SK-N-SH (cell line): Measurements from ENCODE around the gene COL24A1. TPM values are rescaled to one million over a fixed set of nuclear protein-coding genes. Genes with fewer than 3 reads are reported as not detected.

ENCODE experiments used
- CTCF ChIA-PET: fragments of 300-600, 350-600 bp; formaldehyde crosslinking; extraction: SDS; loops from one replicate; lab custom pipeline; 2021; lab: Yijun Ruan, JAX
- POLR2A ChIA-PET: fragments of 350-600 bp; sonication (Branson Sonifier 250); formaldehyde crosslinking; extraction: SDS; loops from one replicate; lab custom pipeline; 2020; ENCODE audit warnings: antibody characterized with exemption, inconsistent platforms; lab: Yijun Ruan, JAX
- DNase-seq: peaks from one replicate; pipeline ENCODE4 v3.0.0; 2012
- H2AFZ ChIP-seq: fragments of 200-600 bp; sonication (generic); 2 replicates; pipeline ENCODE4 v1.8.1; 2016; ENCODE audit warnings: antibody characterized with exemption, mild to moderate bottlenecking, low read depth
- H3F3A ChIP-seq: fragments of 200-600 bp; sonication (generic); replicated peaks from 2 replicates; pipeline ENCODE3; 2016; ENCODE audit warnings: antibody characterized with exemption, mild to moderate bottlenecking; ENCODE audit not compliant: insufficient read depth
- H3K27ac ChIP-seq, 2 experiments: fragments of 200-500 bp in 1 of 2; fragments of 200-600 bp in 1 of 2; sonication (Bioruptor generic) in 1 of 2; sonication (generic), shearing (Covaris generic) in 1 of 2; 2 replicates each; pipeline versions ENCODE4 v1.5.1 to v1.6.1; 2014 to 2016; ENCODE audit warnings: low read depth in 2 of 2, inconsistent platforms in 1 of 2, low read length in 1 of 2, mild to moderate bottlenecking in 1 of 2, mixed read lengths in 1 of 2
- H3K27me3 ChIP-seq: fragments of 200-600 bp; sonication (generic), shearing (Covaris generic); 2 replicates; pipeline ENCODE4 v1.6.1; 2016; ENCODE audit warnings: mixed run types; ENCODE audit not compliant: insufficient read depth
- H3K36me3 ChIP-seq, 2 experiments: fragments of 200-500 bp in 1 of 2; fragments of 200-600 bp in 1 of 2; sonication (Bioruptor generic) in 1 of 2; sonication (generic) in 1 of 2; replicated peaks in 1 of 2; 2 replicates each; pipeline versions ENCODE3 to v1.5.1; 2014 to 2016; ENCODE audit warnings: low read length in 1 of 2, mild to moderate bottlenecking in 1 of 2; ENCODE audit not compliant: insufficient read depth in 2 of 2, control insufficient read depth in 1 of 2
- H3K4me1 ChIP-seq, 2 experiments: fragments of 200-500 bp in 1 of 2; fragments of 200-600 bp in 1 of 2; sonication (Bioruptor generic) in 1 of 2; sonication (generic), shearing (Covaris generic) in 1 of 2; 2 replicates each; pipeline versions ENCODE4 v1.5.1 to v1.6.1; 2014 to 2016; ENCODE audit warnings: low read depth in 1 of 2, low read length in 1 of 2, mixed run types in 1 of 2; ENCODE audit not compliant: insufficient read depth in 2 of 2, control insufficient read depth in 1 of 2
- H3K4me2 ChIP-seq: fragments of 200-600 bp; sonication (generic), shearing (Covaris generic); 2 replicates; pipeline ENCODE4 v1.6.1; 2017; ENCODE audit warnings: mixed run types
- H3K4me3 ChIP-seq, 2 experiments: fragments of 200-500 bp in 1 of 2; fragments of 200-600 bp in 1 of 2; sonication (Bioruptor generic) in 1 of 2; sonication (generic), shearing (Covaris generic) in 1 of 2; 2 replicates each; pipeline versions ENCODE4 v1.5.1 to v1.8.1; 2014 to 2016; ENCODE audit warnings: low read depth in 2 of 2, inconsistent platforms in 1 of 2, low read length in 1 of 2, mild to moderate bottlenecking in 1 of 2, mixed read lengths in 1 of 2, moderate library complexity in 1 of 2
- H3K79me2 ChIP-seq: fragments of 200-600 bp; sonication (generic); 2 replicates; pipeline ENCODE4 v1.8.1; 2017; ENCODE audit warnings: mild to moderate bottlenecking; ENCODE audit not compliant: insufficient read depth
- H3K9ac ChIP-seq: fragments of 200-600 bp; sonication (generic); 2 replicates; pipeline ENCODE4 v1.6.1; 2017; ENCODE audit warnings: mixed run types
- H3K9me2 ChIP-seq: fragments of 200-600 bp; sonication (generic); 2 replicates; pipeline ENCODE4 v1.6.1; 2017; ENCODE audit warnings: mixed run types
- H3K9me3 ChIP-seq: fragments of 200-600 bp; sonication (generic); 2 replicates; pipeline ENCODE4 v1.6.1; 2017; ENCODE audit warnings: mixed run types, mild to moderate bottlenecking, moderate library complexity
- H4K20me1 ChIP-seq: fragments of 200-600 bp; sonication (generic); 2 replicates; pipeline ENCODE4 v1.6.1; 2017; ENCODE audit warnings: mild to moderate bottlenecking, mixed run types; ENCODE audit not compliant: insufficient read depth
- CHD2 ChIP-seq: fragments of 150-350 bp; IDR thresholded peaks from 2 replicates; pipeline ENCODE4 v1.6.1; 2018; ENCODE audit warnings: low read length; ENCODE audit not compliant: partially characterized antibody
- EP300 ChIP-seq, 2 experiments: IDR thresholded peaks; 2 replicates each; pipeline versions ENCODE4 v1.4.0 to v1.6.1; 2012; ENCODE audit warnings: borderline replicate concordance in 1 of 2, low read depth in 1 of 2, low read length in 1 of 2
- EZH2phosphoT487 ChIP-seq: fragments of 200-600 bp; sonication (generic); IDR thresholded peaks from 2 replicates; pipeline ENCODE4 v1.6.1; 2017; ENCODE audit warnings: low read depth, mixed run types, mild to moderate bottlenecking, antibody characterized with exemption, moderate library complexity, borderline replicate concordance
- FOXJ3 ChIP-seq: sonication (generic); formaldehyde crosslinking; IDR thresholded peaks from 2 replicates; pipeline ENCODE4 v1.5.1; 2020; ENCODE audit warnings: mild to moderate bottlenecking, missing genetic modification reagents
- GABPA ChIP-seq: IDR thresholded peaks from 2 replicates; pipeline ENCODE4 v1.4.0; 2012; ENCODE audit warnings: low read depth, mild to moderate bottlenecking
- GATA2 ChIP-seq: sonication (generic); formaldehyde crosslinking; IDR thresholded peaks from 2 replicates; pipeline ENCODE4 v1.5.0; 2020; ENCODE audit warnings: mild to moderate bottlenecking, missing genetic modification reagents
- MXI1 ChIP-seq: IDR thresholded peaks from 2 replicates; pipeline ENCODE4 v1.6.1; 2012; ENCODE audit warnings: mild to moderate bottlenecking, low read depth, low read length, improper control_type of control experiment
- NFIC ChIP-seq: IDR thresholded peaks from 2 replicates; pipeline ENCODE4 v1.4.0; 2012; ENCODE audit warnings: borderline replicate concordance
- POLR2AphosphoS5 ChIP-seq: IDR thresholded peaks from 2 replicates; pipeline ENCODE4 v1.6.1; 2012; ENCODE audit warnings: low read depth, low read length
- RAD21 ChIP-seq: IDR thresholded peaks from 2 replicates; pipeline ENCODE4 v1.6.1; 2012; ENCODE audit warnings: mild to moderate bottlenecking, low read length
- RCOR1 ChIP-seq: fragments of 150-350 bp; IDR thresholded peaks from 2 replicates; pipeline ENCODE4 v1.6.1; 2017; ENCODE audit warnings: antibody characterized with exemption, low read length
- REST ChIP-seq: IDR thresholded peaks from 2 replicates; pipeline ENCODE4 v1.6.1; 2012; ENCODE audit warnings: mild to moderate bottlenecking, low read depth, low read length, moderate library complexity
- SMC3 ChIP-seq: IDR thresholded peaks from 2 replicates; pipeline ENCODE4 v1.6.1; 2012; ENCODE audit warnings: low read depth, low read length, improper control_type of control experiment
- USF2 ChIP-seq: fragments of 150-350 bp; IDR thresholded peaks from 2 replicates; pipeline ENCODE4 v1.6.1; 2017; ENCODE audit warnings: antibody characterized with exemption, low read length, low read depth, borderline replicate concordance
- polyA plus RNA-seq, 3 experiments: library from polyadenylated mRNA; depleted of rRNA; stranded (reverse); fragments of >200 nt; gene quantifications; 2 replicates each; pipeline ENCODE4 v1.2.3, GENCODE V29; 2012

The COL24A1 gene
- polyA plus RNA-seq, 1 of the 3 experiments (the other 2 are of a cell fraction): not detected

- TF ChIP-seq USF2: no peak
- no peak for TF ChIP-seq SMC3
- TF ChIP-seq CHD2: no peak
These were observed 70.7 kb downstream of the COL24A1 start (continued) for GRCh38 chr1:86085741-86086409.

GRCh38 chr1:86084998-86085397, 71.6 kb downstream of the COL24A1 start:
- Histone ChIP-seq H3K9me2 (no peaks in the 10 kb centered on the region), H2AFZ (no peak overlapping the region), H3K9ac (no peak overlapping the region), H3K4me2 (no peak overlapping the region), H3K36me3 (no peaks in the 10 kb centered on the region), H4K20me1 (no peaks in the 10 kb centered on the region), H3K27ac (no peak overlapping the region), H3F3A (no peaks in the 10 kb centered on the region), H3K27me3 (no peaks in the 10 kb centered on the region), H3K4me1 (peaks cover 0 to 2% of the 10 kb centered on the region in 2 experiments; a peak in 1 of 4 replicates), H3K79me2 (no peaks in the 10 kb centered on the region), H3K9me3 (no peaks in the 10 kb centered on the region), H3K4me3 (no peak overlapping the region)
- no peak for TF ChIP-seq GATA2 (CRISPR knock-in tag)
- no peak for TF ChIP-seq GABPA
- no peak for TF ChIP-seq SMC3
- no peak for TF ChIP-seq MXI1
- TF ChIP-seq REST: no peak
- TF ChIP-seq FOXJ3 (CRISPR knock-in tag): no peak
- no peak for TF ChIP-seq NFIC
- TF ChIP-seq POLR2AphosphoS5: no peak
- TF ChIP-seq EP300 (IDR thresholded peaks at IDR 0.05; ENCODE audit: borderline replicate concordance in 1 of 2, low read depth in 1 of 2, low read length in 1 of 2): no peak
- TF ChIP-seq RAD21: no peak
- no peak for TF ChIP-seq EZH2phosphoT487
- TF ChIP-seq RCOR1: no peak
- POLR2A ChIA-PET: no interaction called here
- CTCF ChIA-PET: no interaction called here
- no peak for DNase-seq
